Endothelial cell (in vitro differentiated cells): ENCODE data around the gene SKIL. TPM values are rescaled to one million over a fixed set of nuclear protein-coding genes. Genes with fewer than 3 reads are reported as not detected.

Experiments
- DNase-seq: peaks from one replicate; pipeline ENCODE4 v3.0.0; 2021; ENCODE audit warnings: low spot score
- H3K27ac Mint-ChIP-seq: one replicate; pipeline ENCODE4 v1.8.0; 2021; ENCODE audit warnings: mixed read lengths, inconsistent platforms; ENCODE audit not compliant: unreplicated experiment
- H3K27me3 Mint-ChIP-seq: one replicate; pipeline ENCODE4 v1.8.0; 2021; ENCODE audit warnings: mild to moderate bottlenecking, moderate library complexity, mixed read lengths, inconsistent platforms; ENCODE audit not compliant: unreplicated experiment
- H3K36me3 Mint-ChIP-seq: one replicate; pipeline ENCODE4 v1.8.0; 2021; ENCODE audit warnings: mild to moderate bottlenecking, low read depth, mixed read lengths, inconsistent platforms; ENCODE audit not compliant: unreplicated experiment
- H3K4me1 Mint-ChIP-seq: one replicate; pipeline ENCODE4 v1.8.0; 2021; ENCODE audit warnings: mild to moderate bottlenecking, mixed read lengths, inconsistent platforms; ENCODE audit not compliant: unreplicated experiment
- H3K4me3 Mint-ChIP-seq: one replicate; pipeline ENCODE4 v1.8.0; 2021; ENCODE audit warnings: mild to moderate bottlenecking, mixed read lengths, inconsistent platforms; ENCODE audit not compliant: unreplicated experiment
- H3K9me3 Mint-ChIP-seq: one replicate; pipeline ENCODE4 v1.8.0; 2021; ENCODE audit warnings: mixed read lengths, inconsistent platforms; ENCODE audit not compliant: unreplicated experiment
- total RNA-seq: library from RNA; stranded (reverse); fragmentation: NEBNext Ultra II Directional; extraction: Animal tissue kit (Norgen Biotek cat#: 25700); gene quantifications from one replicate; pipeline ENCODE4 v1.2.1, GENCODE V29; 2021; ENCODE audit not compliant: unreplicated experiment
- TF ChIP-seq, protein P1 (sequence below): fragments of 200-600 bp; sonication (generic); IDR thresholded peaks from one replicate; pipeline ENCODE4 v1.5.0; 2021; ENCODE audit warnings: antibody characterized with exemption; ENCODE audit not compliant: unreplicated experiment

Gene SKIL
- total RNA-seq, 1 donor from 2014 or later = 89.0 TPM

DNA sequence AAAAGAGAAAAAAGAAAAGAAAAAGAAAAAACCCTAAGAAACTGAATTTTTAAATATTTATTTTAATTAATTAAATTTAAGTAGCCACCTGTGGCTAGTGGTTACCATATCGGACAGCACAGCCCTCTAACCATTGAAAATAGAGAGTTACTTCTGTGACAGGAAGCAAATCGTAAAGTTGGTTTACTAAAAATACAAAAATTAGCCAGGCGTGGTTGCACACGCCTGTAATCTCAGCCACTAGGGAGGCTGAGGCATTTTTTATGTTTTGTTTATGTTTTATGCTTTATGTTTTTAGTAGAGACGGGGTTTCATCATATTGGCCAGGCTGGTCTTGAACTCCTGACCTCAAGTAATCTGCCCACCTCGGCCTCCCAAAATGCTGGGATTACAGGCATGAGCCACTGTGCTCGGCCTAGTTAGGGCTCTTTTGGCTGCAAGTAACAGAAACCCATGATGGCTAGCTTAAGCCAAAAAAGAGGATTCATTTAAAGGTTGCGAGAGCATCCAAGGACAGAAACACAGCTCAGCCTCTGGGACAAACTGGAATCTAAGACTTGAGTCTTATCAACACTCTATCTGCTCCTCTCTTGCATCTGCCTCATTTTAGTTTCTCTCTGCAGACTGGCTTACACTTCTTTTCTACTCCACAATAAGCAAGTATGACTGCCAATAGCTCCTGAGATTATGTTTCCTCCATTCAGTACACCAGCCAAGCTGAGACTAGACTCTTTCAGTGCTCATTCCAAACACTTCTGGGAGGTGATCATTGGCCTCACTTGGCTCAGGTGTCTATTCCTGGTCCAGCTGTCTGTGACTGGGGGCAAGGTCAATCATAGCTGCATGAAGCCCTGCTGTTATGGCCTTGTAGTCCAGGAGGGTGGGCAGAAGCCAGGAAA, 6.8 kb upstream of the SKIL start:
- TF ChIP-seq, protein P1, sequence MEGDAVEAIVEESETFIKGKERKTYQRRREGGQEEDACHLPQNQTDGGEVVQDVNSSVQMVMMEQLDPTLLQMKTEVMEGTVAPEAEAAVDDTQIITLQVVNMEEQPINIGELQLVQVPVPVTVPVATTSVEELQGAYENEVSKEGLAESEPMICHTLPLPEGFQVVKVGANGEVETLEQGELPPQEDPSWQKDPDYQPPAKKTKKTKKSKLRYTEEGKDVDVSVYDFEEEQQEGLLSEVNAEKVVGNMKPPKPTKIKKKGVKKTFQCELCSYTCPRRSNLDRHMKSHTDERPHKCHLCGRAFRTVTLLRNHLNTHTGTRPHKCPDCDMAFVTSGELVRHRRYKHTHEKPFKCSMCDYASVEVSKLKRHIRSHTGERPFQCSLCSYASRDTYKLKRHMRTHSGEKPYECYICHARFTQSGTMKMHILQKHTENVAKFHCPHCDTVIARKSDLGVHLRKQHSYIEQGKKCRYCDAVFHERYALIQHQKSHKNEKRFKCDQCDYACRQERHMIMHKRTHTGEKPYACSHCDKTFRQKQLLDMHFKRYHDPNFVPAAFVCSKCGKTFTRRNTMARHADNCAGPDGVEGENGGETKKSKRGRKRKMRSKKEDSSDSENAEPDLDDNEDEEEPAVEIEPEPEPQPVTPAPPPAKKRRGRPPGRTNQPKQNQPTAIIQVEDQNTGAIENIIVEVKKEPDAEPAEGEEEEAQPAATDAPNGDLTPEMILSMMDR = no peak
- no peaks in the 10 kb centered on the region for H3K36me3 Mint-ChIP-seq
- no peak for DNase-seq
- H3K9me3 Mint-ChIP-seq = no peaks in the 10 kb centered on the region
- H3K27me3 Mint-ChIP-seq = peaks cover 3% of the 10 kb centered on the region
- H3K27ac Mint-ChIP-seq = no peak overlapping the region
- no peak overlapping the region for H3K4me3 Mint-ChIP-seq
- H3K4me1 Mint-ChIP-seq = peaks cover 26% of the 10 kb centered on the region

DNA sequence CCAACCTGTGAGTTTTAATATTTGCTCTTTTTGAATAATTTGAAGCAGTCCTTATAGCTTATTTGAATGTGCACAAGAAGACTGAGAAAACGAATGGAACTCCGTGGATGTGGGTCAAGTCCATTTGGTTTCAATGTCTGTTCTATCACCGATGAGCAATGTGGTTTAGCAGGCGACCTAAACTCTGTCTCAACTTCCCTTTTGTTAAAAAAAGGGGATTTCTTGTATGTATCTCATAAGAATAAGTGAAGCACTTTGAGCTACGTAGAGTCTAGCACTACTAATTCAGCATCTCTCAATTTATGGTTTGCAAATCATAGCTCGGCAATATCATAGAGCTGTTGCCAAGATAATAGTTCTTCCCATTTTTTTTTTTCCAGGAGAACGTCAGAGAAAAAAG, 4.6 kb upstream of the SKIL start:
- Mint-ChIP-seq H3K36me3 (no peaks in the 10 kb centered on the region), H3K27ac (no peak overlapping the region), H3K27me3 (peaks cover 9% of the 10 kb centered on the region), H3K9me3 (no peaks in the 10 kb centered on the region), H3K4me3 (no peak overlapping the region), H3K4me1 (peaks cover 32% of the 10 kb centered on the region)
- no peak for DNase-seq
- TF ChIP-seq, protein P1 = no peak

DNA sequence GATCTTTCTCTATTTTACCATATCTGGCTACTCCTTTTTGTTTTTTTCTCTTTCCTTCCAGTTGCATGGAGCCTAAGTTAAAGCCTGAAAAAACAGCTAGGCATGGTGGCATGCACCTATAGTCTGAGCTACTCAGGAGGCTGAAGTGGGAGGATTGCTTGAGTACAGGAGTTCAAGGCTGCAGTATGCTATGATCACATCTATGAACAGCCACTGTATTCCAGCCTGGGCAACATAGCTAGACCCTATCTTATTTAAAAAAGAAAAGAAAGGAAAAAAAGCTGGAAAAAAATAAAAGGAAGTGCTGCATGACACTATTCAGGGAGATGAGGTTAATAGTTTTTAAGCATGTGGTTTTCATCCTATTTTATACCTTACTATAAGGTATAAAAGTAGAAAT, 4.0 kb upstream of the SKIL start:
- peaks cover 3% of the 10 kb centered on the region for H3K36me3 Mint-ChIP-seq
- peaks cover 34% of the 10 kb centered on the region for H3K4me1 Mint-ChIP-seq
- no peak overlapping the region for H3K4me3 Mint-ChIP-seq
- TF ChIP-seq, protein P1 = no peak
- peaks cover 12% of the 10 kb centered on the region for H3K27me3 Mint-ChIP-seq
- H3K27ac Mint-ChIP-seq = peak overlapping the region; percentile 50
- no peaks in the 10 kb centered on the region for H3K9me3 Mint-ChIP-seq
- no peak for DNase-seq

DNA sequence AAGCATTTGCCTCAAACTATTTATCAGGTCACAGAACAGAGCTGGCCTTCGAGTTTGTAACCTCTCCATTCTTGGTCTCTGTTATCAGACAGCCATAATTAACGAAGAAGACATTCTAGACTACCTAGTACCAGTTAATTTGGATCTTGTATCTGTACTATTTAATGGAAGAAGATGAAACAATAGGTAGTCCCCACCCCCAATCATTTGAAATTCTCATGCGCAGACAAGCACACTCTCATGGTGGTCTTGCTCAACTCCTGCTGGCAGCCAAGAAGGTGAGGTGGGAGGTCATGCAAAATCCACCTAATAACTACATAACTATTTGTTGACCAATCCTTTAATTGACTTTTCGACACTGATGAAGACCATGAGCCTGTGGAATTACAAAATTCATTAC, 2.8 kb upstream of the SKIL start:
- Mint-ChIP-seq H3K9me3 (no peaks in the 10 kb centered on the region), H3K27ac (peak overlapping the region; percentile 67), H3K4me3 (no peak overlapping the region), H3K4me1 (peaks cover 42% of the 10 kb centered on the region), H3K36me3 (peaks cover 6% of the 10 kb centered on the region), H3K27me3 (peaks cover 14% of the 10 kb centered on the region)
- DNase-seq = no peak
- TF ChIP-seq, protein P1 = no peak
